IPS DF 6.9 (cell line): ENCODE measurements around the gene FDX2.

Experiments used
- DNase-seq: peaks from one replicate; pipeline ENCODE4 v3.0.0-alpha.2; 2013; ENCODE audit warnings: low read depth, low spot score
- H3K27ac ChIP-seq: one replicate; pipeline ENCODE4 v1.5.1; 2013; ENCODE audit warnings: low read length, control low read depth
- H3K27me3 ChIP-seq: 2 replicates; pipeline ENCODE4 v1.6.1; 2013; ENCODE audit warnings: mild to moderate bottlenecking, low read length; ENCODE audit not compliant: control insufficient read depth, insufficient read depth
- H3K36me3 ChIP-seq: 2 replicates; pipeline ENCODE4 v1.6.1; 2013; ENCODE audit warnings: low read length; ENCODE audit not compliant: control insufficient read depth, insufficient read depth
- H3K4me1 ChIP-seq: 2 replicates; pipeline ENCODE4 v1.6.1; 2013; ENCODE audit warnings: low read length; ENCODE audit not compliant: control insufficient read depth, insufficient read depth
- H3K4me3 ChIP-seq: 2 replicates; pipeline ENCODE4 v1.5.1; 2013; ENCODE audit warnings: mild to moderate bottlenecking, low read length
- H3K9me3 ChIP-seq: 2 replicates; pipeline ENCODE4 v1.6.1; 2013; ENCODE audit warnings: low read length, inconsistent platforms; ENCODE audit not compliant: control insufficient read depth, insufficient read depth
- WGBS: extraction: QIAGEN DNeasy Blood & Tissue Kit; methylation state at CpG from one replicate; pipeline ENCODE4 v1.1.7; 2013; ENCODE audit warnings: mixed read lengths, missing lambda C conversion rate; ENCODE audit not compliant: insufficient read length, insufficient coverage; 5-methylcytosine and 5-hydroxymethylcytosine counted together

FDX2 gene

DNA sequence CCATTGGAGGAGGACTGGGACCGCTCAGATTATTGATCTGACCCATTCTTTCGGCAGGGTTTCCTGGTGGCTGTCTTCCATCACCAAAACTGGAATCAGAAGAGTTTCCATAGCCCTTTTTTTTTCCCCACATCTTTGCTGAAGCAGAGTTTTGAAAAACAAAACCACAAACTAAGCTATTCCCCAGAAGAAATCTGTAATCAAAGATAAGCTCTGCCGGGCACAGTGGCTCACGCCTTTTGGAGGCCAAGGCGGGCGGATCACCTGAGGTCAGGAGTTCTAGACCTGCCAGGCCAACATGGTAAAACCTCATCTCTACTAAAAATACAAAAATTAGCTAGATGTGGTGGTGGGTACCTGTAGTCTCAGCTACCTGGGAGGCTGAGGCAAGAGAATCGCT lies 49.1 kb downstream of the FDX2 start:
- no CpG with 5 or more reads among the region's 7 CpGs for whole genome bisulfite sequencing
- Histone ChIP-seq H3K9me3 (no peaks in the 10 kb centered on the region), H3K36me3 (no peaks in the 10 kb centered on the region; the same call in 1 of the 2 replicates), H3K27ac (no peak overlapping the region), H3K27me3 (peaks cover 10% of the 10 kb centered on the region), H3K4me3 (no peak overlapping the region), H3K4me1 (peaks cover 4% of the 10 kb centered on the region; the same call in 1 of the 2 replicates)
- DNase-seq = no peak

GRCh38 chr19:10262771-10263170 lies 53.0 kb downstream of the FDX2 start:
- Histone ChIP-seq H3K4me3 (no peak overlapping the region), H3K36me3 (0 out of 2 replicates have a peak, but pooled peaks cover 5% of the 10 kb centered on the region), H3K27ac (no peak overlapping the region), H3K4me1 (no peaks in the 10 kb centered on the region), H3K9me3 (no peaks in the 10 kb centered on the region), H3K27me3 (no peaks in the 10 kb centered on the region)
- 100% methylated on average over 1 of the region's 7 CpGs for WGBS
- no peak for DNase-seq

DNA sequence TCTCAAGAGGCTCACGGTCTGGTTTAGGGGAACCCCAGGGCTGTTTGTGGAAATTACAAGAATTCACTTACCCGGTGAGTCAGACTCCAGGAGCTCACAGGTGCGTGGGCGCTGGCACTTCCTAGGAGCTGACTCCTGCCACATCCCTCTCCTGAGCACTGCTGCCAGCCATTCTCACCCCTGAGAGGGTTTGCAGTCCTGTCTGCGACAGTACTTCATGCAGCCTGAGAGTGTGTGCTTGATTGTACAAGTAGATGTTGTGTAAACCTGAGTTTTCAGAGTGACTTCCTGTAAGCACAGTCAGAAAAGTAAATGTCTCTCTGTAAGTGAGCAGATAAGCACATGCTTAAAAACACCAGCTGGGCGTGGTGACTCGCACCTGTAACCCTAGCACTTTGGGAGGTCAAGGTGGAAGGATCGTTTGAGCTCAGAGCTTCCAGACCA lies 55.7 kb downstream of the FDX2 start:
- Histone ChIP-seq H3K4me3 (no peak overlapping the region), H3K36me3 (0 out of 2 replicates have a peak, but pooled peaks cover 16% of the 10 kb centered on the region), H3K4me1 (no peaks in the 10 kb centered on the region), H3K27ac (no peak overlapping the region), H3K9me3 (no peaks in the 10 kb centered on the region), H3K27me3 (no peaks in the 10 kb centered on the region)
- no peak for DNase-seq
- no CpG with 5 or more reads among the region's 8 CpGs for WGBS
